HepG2 (cell line): ENCODE data around the gene PTPRM. TPM values are rescaled to one million over a fixed set of nuclear protein-coding genes. Genes with fewer than 3 reads are reported as not detected.
A peak's percentile ranks its signal among the peaks of the same experiment; 100 is the strongest.

Source experiments
- ATAC-seq: fragments of 200-7000 bp; cut with Tn5 transposase; 3 replicates; pipeline ENCODE4 v1.9.1; 2020; ENCODE audit warnings: mild to moderate bottlenecking, moderate library complexity
- BruUV-seq: library from RNA; stranded (reverse); fragments of 400-500 nt; replicated peaks from 2 replicates; lab custom pipeline; 2021; lab: Mats Ljungman, UMichigan
- CTCF ChIA-PET: fragments of 300-600 bp; formaldehyde crosslinking; extraction: SDS; loops from one replicate; lab custom pipeline; 2021; ENCODE audit warnings: low total read pairs, inconsistent platforms, low intra/inter-chr PET ratio; lab: Yijun Ruan, JAX
- POLR2A ChIA-PET: fragments of 350-600 bp; sonication (Branson Sonifier 250); formaldehyde crosslinking; loops from one replicate; lab custom pipeline; 2020; ENCODE audit warnings: antibody characterized with exemption, inconsistent platforms; lab: Yijun Ruan, JAX
- DNase-seq: peaks from one replicate; pipeline ENCODE4 v3.0.0-alpha.2; 2015; ENCODE audit warnings: low spot score
- FAIRE-seq: peaks from 3 replicates; lab custom pipeline; 2011; peaks lifted over from hg19 to GRCh38; lab: Jason Lieb, UNC
- H2AFZ ChIP-seq: one replicate; pipeline ENCODE4 v1.6.1; 2011; ENCODE audit warnings: low read length, inconsistent platforms
- H3K27ac ChIP-seq: fragments of 300-600 bp; 3 replicates; pipeline ENCODE4 v1.8.0; 2011; ENCODE audit warnings: mixed run types, mild to moderate bottlenecking, mixed read lengths, low read length, inconsistent platforms; ENCODE audit not compliant: insufficient read depth; ENCODE audit errors: extremely low read length
- H3K27me3 ChIP-seq, 2 experiments: fragments of 200-600 bp in 1 of 2; 2 replicates in 1 of 2; 3 replicates in 1 of 2; pipeline versions ENCODE4 v1.6.0 to v1.8.0; 2011; ENCODE audit warnings: low read length in 2 of 2, mild to moderate bottlenecking in 2 of 2, moderate library complexity in 2 of 2, inconsistent platforms in 1 of 2; ENCODE audit not compliant: insufficient read depth in 2 of 2, control insufficient read depth in 1 of 2
- H3K36me3 ChIP-seq, 2 experiments: fragments of 200-600 bp in 1 of 2; replicated peaks in 1 of 2; 2 replicates in 1 of 2; 3 replicates in 1 of 2; pipeline versions ENCODE4 v1.5.1 to v1.8.0; 2011; ENCODE audit warnings: low read length in 2 of 2, inconsistent platforms in 1 of 2; ENCODE audit not compliant: insufficient read depth in 2 of 2, control insufficient read depth in 1 of 2
- H3K4me1 ChIP-seq: 2 replicates; pipeline ENCODE4 v1.5.1; 2012; ENCODE audit warnings: low read length, inconsistent platforms; ENCODE audit not compliant: insufficient read depth
- H3K4me2 ChIP-seq: 2 replicates; pipeline ENCODE4 v1.6.0; 2011; ENCODE audit warnings: low read depth, low read length, inconsistent platforms
- H3K4me3 ChIP-seq, 3 experiments: fragments of 200-600 bp in 1 of 3; sonication (generic), shearing (Covaris generic) in 1 of 3; replicated peaks in 1 of 3; 2 replicates each; pipeline ENCODE4 v1.5.1; 2011 to 2016; ENCODE audit warnings: low read length in 3 of 3, inconsistent platforms in 2 of 3, low read depth in 2 of 3, mild to moderate bottlenecking in 2 of 3, control low read depth in 1 of 3, mixed read lengths in 1 of 3; ENCODE audit not compliant: insufficient read depth in 1 of 3
- H3K79me2 ChIP-seq: one replicate; pipeline ENCODE4 v1.6.1; 2011; ENCODE audit warnings: low read length, inconsistent platforms; ENCODE audit not compliant: insufficient read depth
- H3K9ac ChIP-seq: 2 replicates; pipeline ENCODE4 v1.6.0; 2011; ENCODE audit warnings: mild to moderate bottlenecking, low read depth, low read length, inconsistent platforms; ENCODE audit not compliant: insufficient read depth
- H3K9me3 ChIP-seq: 2 replicates; pipeline ENCODE4 v1.5.1; 2012; ENCODE audit warnings: mild to moderate bottlenecking, low read length
- H4K20me1 ChIP-seq: 2 replicates; pipeline ENCODE4 v1.6.0; 2011; ENCODE audit warnings: inconsistent platforms, mild to moderate bottlenecking, low read length, moderate library complexity; ENCODE audit not compliant: insufficient read depth
- GMEB1 ChIP-seq: sonication (generic); formaldehyde crosslinking; IDR thresholded peaks from 2 replicates; pipeline ENCODE4 v1.5.1; 2020; ENCODE audit warnings: missing genetic modification reagents, mild to moderate bottlenecking, borderline replicate concordance
- MIER2 ChIP-seq: IDR thresholded peaks from 2 replicates; pipeline ENCODE4 v1.6.1; 2016; ENCODE audit warnings: missing biosample characterization, missing genetic modification reagents
- MTA1 ChIP-seq: sonication (generic); formaldehyde crosslinking; IDR thresholded peaks from 2 replicates; pipeline ENCODE4 v1.4.0; 2020; ENCODE audit warnings: missing genetic modification reagents, mild to moderate bottlenecking, borderline replicate concordance
- ONECUT2 ChIP-seq: sonication (generic); formaldehyde crosslinking; IDR thresholded peaks from 2 replicates; pipeline ENCODE4 v1.4.0; 2020; ENCODE audit warnings: missing genetic modification reagents
- ZNF609 ChIP-seq: sonication (generic); formaldehyde crosslinking; IDR thresholded peaks from 2 replicates; pipeline ENCODE4 v1.4.0; 2020; ENCODE audit warnings: mild to moderate bottlenecking, missing genetic modification reagents, borderline replicate concordance
- ZNF615 ChIP-seq: sonication (generic); formaldehyde crosslinking; IDR thresholded peaks from 2 replicates; pipeline ENCODE4 v1.5.0; 2020; ENCODE audit warnings: mild to moderate bottlenecking, missing genetic modification reagents, borderline replicate concordance
- WGBS: methylation state at CpG from one replicate; pipeline ENCODE4 v1.1.6; 2017; ENCODE audit warnings: low lambda C conversion rate; 5-methylcytosine and 5-hydroxymethylcytosine counted together
- in situ Hi-C: cut with HindIII; loops from 2 replicates; pipeline ENCODE4 v1.10.0; 2017; ENCODE audit warnings: low pct_unique_long_range_greater_than_20kb; ENCODE audit not compliant: extremely low pct_ligation_motif_present
- intact Hi-C: fragments of 100-400 bp; cut with micrococcal nuclease; formaldehyde crosslinking; loops from one replicate; pipeline ENCODE4 v1.10.0; 2022; ENCODE audit not compliant: unreplicated experiment
- polyA plus RNA-seq, 8 experiments: library from polyadenylated mRNA; depleted of rRNA in 3 of 8; stranded (reverse) in 7 of 8; unstranded in 1 of 8; fragments of >200 nt; fragmentation: Illumina TruSeq in 4 of 8; extraction: Trizol in 4 of 8; gene quantifications; 2 replicates each; pipeline versions ENCODE4 v1.2.1 to v1.2.3, GENCODE V29; 2011 to 2016; ENCODE audit warnings: low read depth in 4 of 8, missing spikeins in 1 of 8, mixed read lengths in 1 of 8; ENCODE audit not compliant: insufficient read depth in 1 of 8
- total RNA-seq, 5 experiments: library from RNA; depleted of rRNA; stranded (reverse); fragments of >200 nt; fragmentation: Illumina TruSeq; extraction: Trizol; gene quantifications; 2 replicates each; pipeline ENCODE4 v1.2.3, GENCODE V29; 2016; ENCODE audit warnings: low read depth in 1 of 5
- TF ChIP-seq, protein P1 (sequence below): sonication (generic); formaldehyde crosslinking; IDR thresholded peaks from 2 replicates; pipeline ENCODE4 v1.9.0; 2022; ENCODE audit warnings: low read depth, missing genetic modification reagents

Gene PTPRM
- total and polyA plus RNA-seq, 2 of the 13 experiments (the other 11 are each of a cell fraction or from before 2014, with no cell fraction given), result 12.6 to 108 TPM

- intact Hi-C loops, result no loop called here
- H3K27ac ChIP-seq, result no peak overlapping the region
- CTCF ChIA-PET, result no interaction called here
These were observed 75.3 kb downstream of the PTPRM start for GRCh38 chr18:7642331-7642890.

More at GRCh38 chr18:7642331-7642890, 75.3 kb downstream of the PTPRM start:
- Histone ChIP-seq H3K79me2 (peaks cover under 1% of the 10 kb centered on the region), H3K4me1 (peaks cover 49% of the 10 kb centered on the region), H3K9me3 (no peaks in the 10 kb centered on the region), H3K4me3 (no peak overlapping the region), H2AFZ (no peak overlapping the region), H3K27me3 (no peaks in the 10 kb centered on the region), H3K4me2 (peak overlapping the region; percentile 35; the same call in 1 of the 2 replicates), H3K9ac (no peak overlapping the region), H3K36me3 (no peaks in the 10 kb centered on the region), H4K20me1 (no peaks in the 10 kb centered on the region)
- ATAC-seq (no peak), DNase-seq (no peak), FAIRE-seq (no peak)
- no peak for TF ChIP-seq ZNF615
- no peak for TF ChIP-seq ONECUT2 (CRISPR knock-in tag)
- TF ChIP-seq GMEB1, result no peak
- no peak for TF ChIP-seq MIER2 (CRISPR knock-in tag)
- TF ChIP-seq, protein P1, sequence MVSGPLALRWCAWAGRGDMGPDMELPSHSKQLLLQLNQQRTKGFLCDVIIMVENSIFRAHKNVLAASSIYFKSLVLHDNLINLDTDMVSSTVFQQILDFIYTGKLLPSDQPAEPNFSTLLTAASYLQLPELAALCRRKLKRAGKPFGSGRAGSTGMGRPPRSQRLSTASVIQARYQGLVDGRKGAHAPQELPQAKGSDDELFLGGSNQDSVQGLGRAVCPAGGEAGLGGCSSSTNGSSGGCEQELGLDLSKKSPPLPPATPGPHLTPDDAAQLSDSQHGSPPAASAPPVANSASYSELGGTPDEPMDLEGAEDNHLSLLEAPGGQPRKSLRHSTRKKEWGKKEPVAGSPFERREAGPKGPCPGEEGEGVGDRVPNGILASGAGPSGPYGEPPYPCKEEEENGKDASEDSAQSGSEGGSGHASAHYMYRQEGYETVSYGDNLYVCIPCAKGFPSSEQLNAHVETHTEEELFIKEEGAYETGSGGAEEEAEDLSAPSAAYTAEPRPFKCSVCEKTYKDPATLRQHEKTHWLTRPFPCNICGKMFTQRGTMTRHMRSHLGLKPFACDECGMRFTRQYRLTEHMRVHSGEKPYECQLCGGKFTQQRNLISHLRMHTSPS (CRISPR knock-in tag), result no peak
- no peak for TF ChIP-seq MTA1 (CRISPR knock-in tag)
- TF ChIP-seq ZNF609 (CRISPR knock-in tag), result no peak
- POLR2A ChIA-PET, result no interaction called here
- WGBS, result 93% methylated on average over 7 of the region's 7 CpGs
- in situ Hi-C loops, result no loop called here
- no TSS peak for BruUV-seq
